ENCODE results near the gene CCDC112. TPM values are rescaled to one million over a fixed set of nuclear protein-coding genes. Genes with fewer than 3 reads are reported as not detected.

CCDC112 gene
- total RNA-seq, 2 donors from 2014 or later, result 3.8 to 7.7 TPM

DNA sequence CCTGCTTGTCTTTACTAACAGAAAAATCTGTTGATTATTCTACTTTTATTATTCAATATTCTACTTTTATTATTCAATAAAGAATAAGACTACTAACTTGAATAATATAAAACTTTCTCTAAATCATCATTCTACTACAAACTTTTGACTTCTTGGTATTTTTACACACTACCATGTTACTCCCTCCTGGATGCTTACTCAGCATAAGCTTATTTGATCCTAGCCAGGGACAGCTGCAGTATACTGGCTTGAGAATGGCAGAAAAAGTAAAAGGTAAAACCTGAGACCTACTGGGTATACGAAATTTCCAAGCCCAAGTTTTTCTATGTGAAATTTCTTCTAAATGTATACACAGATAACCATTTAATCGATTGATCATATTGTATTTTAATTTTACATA, 59.9 kb downstream of the CCDC112 start:
- TF ChIP-seq, protein P1, sequence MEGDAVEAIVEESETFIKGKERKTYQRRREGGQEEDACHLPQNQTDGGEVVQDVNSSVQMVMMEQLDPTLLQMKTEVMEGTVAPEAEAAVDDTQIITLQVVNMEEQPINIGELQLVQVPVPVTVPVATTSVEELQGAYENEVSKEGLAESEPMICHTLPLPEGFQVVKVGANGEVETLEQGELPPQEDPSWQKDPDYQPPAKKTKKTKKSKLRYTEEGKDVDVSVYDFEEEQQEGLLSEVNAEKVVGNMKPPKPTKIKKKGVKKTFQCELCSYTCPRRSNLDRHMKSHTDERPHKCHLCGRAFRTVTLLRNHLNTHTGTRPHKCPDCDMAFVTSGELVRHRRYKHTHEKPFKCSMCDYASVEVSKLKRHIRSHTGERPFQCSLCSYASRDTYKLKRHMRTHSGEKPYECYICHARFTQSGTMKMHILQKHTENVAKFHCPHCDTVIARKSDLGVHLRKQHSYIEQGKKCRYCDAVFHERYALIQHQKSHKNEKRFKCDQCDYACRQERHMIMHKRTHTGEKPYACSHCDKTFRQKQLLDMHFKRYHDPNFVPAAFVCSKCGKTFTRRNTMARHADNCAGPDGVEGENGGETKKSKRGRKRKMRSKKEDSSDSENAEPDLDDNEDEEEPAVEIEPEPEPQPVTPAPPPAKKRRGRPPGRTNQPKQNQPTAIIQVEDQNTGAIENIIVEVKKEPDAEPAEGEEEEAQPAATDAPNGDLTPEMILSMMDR (IDR thresholded peaks at IDR 0.05), result no peak
- Histone ChIP-seq H3K27ac (no peak overlapping the region), H3K36me3 (peaks cover 34% of the 10 kb centered on the region), H3K4me3 (no peak overlapping the region), H3K4me1 (no peaks in the 10 kb centered on the region), H3K9me3 (no peaks in the 10 kb centered on the region), H3K27me3 (no peaks in the 10 kb centered on the region)
- DNase-seq (ENCODE audit: low spot score), result no peak

DNA sequence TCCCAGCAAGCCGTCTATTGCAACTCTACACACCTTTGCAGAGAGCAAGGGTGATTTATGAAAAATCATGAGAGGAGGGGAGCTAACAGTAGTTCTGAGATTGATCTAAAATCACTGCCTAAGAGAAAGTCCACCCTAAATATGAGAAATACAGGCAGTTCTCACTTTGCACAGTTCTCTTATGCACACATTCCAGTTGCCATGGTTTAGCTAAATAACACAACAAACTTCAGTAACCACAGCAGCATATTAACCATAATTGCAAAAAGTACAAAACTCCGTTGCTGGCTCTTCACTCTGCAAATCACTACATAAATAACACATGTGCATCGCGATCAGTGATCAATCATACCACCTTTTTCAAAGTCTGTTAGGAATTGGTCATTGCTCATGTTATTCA, 64.9 kb downstream of the CCDC112 start:
- Histone ChIP-seq H3K27ac (no peak overlapping the region), H3K9me3 (no peaks in the 10 kb centered on the region), H3K27me3 (no peaks in the 10 kb centered on the region), H3K36me3 (peaks cover 48% of the 10 kb centered on the region), H3K4me1 (no peaks in the 10 kb centered on the region), H3K4me3 (no peak overlapping the region)
- DNase-seq (ENCODE audit: low spot score), result no peak
- TF ChIP-seq, protein P1 (IDR thresholded peaks at IDR 0.05), result no peak

DNA sequence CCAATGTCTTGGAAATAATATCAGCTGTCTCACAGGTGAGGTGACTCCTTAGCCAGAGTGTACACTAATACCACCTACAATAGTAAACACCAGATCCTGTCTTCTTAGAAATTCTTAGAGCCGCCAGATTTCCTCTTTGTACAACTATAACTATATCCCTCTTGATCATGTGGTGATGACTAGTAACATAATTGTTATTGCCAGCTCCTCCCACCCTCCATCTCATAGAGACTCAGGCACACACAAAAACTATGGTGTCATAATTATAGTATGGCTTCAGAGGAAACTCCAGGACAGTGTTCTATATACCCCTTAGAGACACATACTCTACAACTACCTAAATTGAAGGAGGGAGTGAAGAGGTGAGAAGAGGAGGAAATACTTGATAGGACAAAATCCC, 66.8 kb downstream of the CCDC112 start:
- TF ChIP-seq, protein P1 (IDR thresholded peaks at IDR 0.05), result no peak
- Histone ChIP-seq H3K27me3 (no peaks in the 10 kb centered on the region), H3K4me3 (no peak overlapping the region), H3K9me3 (no peaks in the 10 kb centered on the region), H3K4me1 (no peaks in the 10 kb centered on the region), H3K36me3 (peaks cover 44% of the 10 kb centered on the region), H3K27ac (no peak overlapping the region)
- DNase-seq (ENCODE audit: low spot score), result no peak

DNA sequence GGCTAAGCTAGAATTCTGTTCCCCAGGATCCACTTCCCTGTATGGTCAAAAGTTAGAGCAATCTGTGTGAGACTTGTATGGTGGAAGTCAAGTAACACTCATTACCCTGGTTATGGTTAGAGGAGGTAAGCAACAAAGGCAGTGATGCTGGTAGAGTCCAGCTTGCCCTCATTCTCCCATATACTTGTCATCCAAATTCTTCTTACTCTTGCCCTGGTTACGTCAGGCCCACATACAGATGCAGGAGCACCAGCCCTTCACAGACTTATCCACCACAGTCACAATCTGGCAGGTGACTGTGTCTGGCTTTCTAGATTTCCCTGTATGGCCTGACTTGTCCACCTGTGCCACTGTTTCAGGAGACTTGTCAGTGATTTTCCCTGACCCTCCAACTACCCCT, 69.2 kb downstream of the CCDC112 start:
- TF ChIP-seq, protein P1 (IDR thresholded peaks at IDR 0.05), result no peak
- DNase-seq (ENCODE audit: low spot score), result no peak
- Histone ChIP-seq H3K27me3 (no peaks in the 10 kb centered on the region), H3K27ac (no peak overlapping the region), H3K9me3 (no peaks in the 10 kb centered on the region), H3K36me3 (peaks cover 51% of the 10 kb centered on the region), H3K4me1 (no peaks in the 10 kb centered on the region), H3K4me3 (no peak overlapping the region)

Other genes with a start within 250 kb of the CCDC112 start
- gene TRIM36, start 126.7 kb downstream of the CCDC112 start, total RNA-seq, result 1 to 10 TPM in 1 of 2 donors, under 1 TPM in 1; 0.55 to 2.0 TPM
- gene PGGT1B, start 33.8 kb downstream of the CCDC112 start, total RNA-seq, result 1 to 10 TPM; 4.3 to 8.8 TPM
- 10 to 100 TPM; 21.3 to 26.0 TPM for gene FEM1C, start 248.1 kb upstream of the CCDC112 start, total RNA-seq

All from right atrium auricular region (tissue), 2 donors.